ENCODE data around the gene EDN2. TPM values are rescaled to one million over a fixed set of nuclear protein-coding genes. Genes with fewer than 3 reads are reported as not detected.

EDN2 gene
- total RNA-seq, 1 experiment from 2014 or later: not detected

- Histone ChIP-seq H3K9me3 (ENCODE audit: low read depth, low read length, poor library complexity, severe bottlenecking) (no peaks in the 10 kb centered on the region), H3K36me3 (ENCODE audit: insufficient read depth, low read length, poor library complexity, severe bottlenecking) (no peaks in the 10 kb centered on the region), H3K4me3 (ENCODE audit: low read depth, low read length, poor library complexity, severe bottlenecking) (no peak overlapping the region), H3K27me3 (replicated peaks; ENCODE audit: insufficient read depth, low read depth, low read length, poor library complexity) (no peaks in the 10 kb centered on the region), H3K4me1 (ENCODE audit: insufficient read depth, low read length, poor library complexity, severe bottlenecking) (peaks cover 42% of the 10 kb centered on the region), H3K27ac (ENCODE audit: low read depth, low read length, poor library complexity, severe bottlenecking) (no peak overlapping the region)
- ChIA-PET POLR2A (ENCODE audit: low non-redundant PET) (no interaction called here), CTCF (no interaction called here)
- intact Hi-C loops (cut with micrococcal nuclease; ENCODE audit: unreplicated experiment): no loop called here
- no peak for TF ChIP-seq EZH2 (IDR thresholded peaks at IDR 0.05; ENCODE audit: borderline replicate concordance, low read depth, low read length, poor library complexity, severe bottlenecking)
- TF ChIP-seq CTCF (conservative IDR thresholded peaks at IDR 0.05; ENCODE audit: low read depth, low read length): no peak
- DNase-seq (ENCODE audit: low spot score): no peak
- BruUV-seq (replicated peaks): no TSS peak
Observed at GRCh38 chr1:41486371-41487125, 2.1 kb upstream of the EDN2 start.

- no peaks in the 10 kb centered on the region for H3K27me3 ChIP-seq (replicated peaks; ENCODE audit: insufficient read depth, low read depth, low read length, poor library complexity)
- no peaks in the 10 kb centered on the region for H3K9me3 ChIP-seq (ENCODE audit: low read depth, low read length, poor library complexity, severe bottlenecking)
- TF ChIP-seq EZH2 (IDR thresholded peaks at IDR 0.05; ENCODE audit: borderline replicate concordance, low read depth, low read length, poor library complexity, severe bottlenecking) (no peak), CTCF (conservative IDR thresholded peaks at IDR 0.05; ENCODE audit: low read depth, low read length) (no peak)
- H3K4me3 ChIP-seq (ENCODE audit: low read depth, low read length, poor library complexity, severe bottlenecking): no peak overlapping the region
- H3K4me1 ChIP-seq (ENCODE audit: insufficient read depth, low read length, poor library complexity, severe bottlenecking): peaks cover 42% of the 10 kb centered on the region
- no TSS peak for BruUV-seq (replicated peaks)
- H3K36me3 ChIP-seq (ENCODE audit: insufficient read depth, low read length, poor library complexity, severe bottlenecking): no peaks in the 10 kb centered on the region
- no peak overlapping the region for H3K27ac ChIP-seq (ENCODE audit: low read depth, low read length, poor library complexity, severe bottlenecking)
- ChIA-PET POLR2A (ENCODE audit: low non-redundant PET) (no interaction called here), CTCF (no interaction called here)
- no peak for DNase-seq (ENCODE audit: low spot score)
- intact Hi-C loops (cut with micrococcal nuclease; ENCODE audit: unreplicated experiment): no loop called here
Observed at GRCh38 chr1:41486053-41486370, 1.5 kb upstream of the EDN2 start.

- no peaks in the 10 kb centered on the region for H3K9me3 ChIP-seq (ENCODE audit: low read depth, low read length, poor library complexity, severe bottlenecking)
- ChIA-PET POLR2A (ENCODE audit: low non-redundant PET) (no interaction called here), CTCF (no interaction called here)
- no peak overlapping the region for H3K27ac ChIP-seq (ENCODE audit: low read depth, low read length, poor library complexity, severe bottlenecking)
- no TSS peak for BruUV-seq (replicated peaks)
- no peaks in the 10 kb centered on the region for H3K27me3 ChIP-seq (replicated peaks; ENCODE audit: insufficient read depth, low read depth, low read length, poor library complexity)
- no peaks in the 10 kb centered on the region for H3K36me3 ChIP-seq (ENCODE audit: insufficient read depth, low read length, poor library complexity, severe bottlenecking)
- no peak for TF ChIP-seq EZH2 (IDR thresholded peaks at IDR 0.05; ENCODE audit: borderline replicate concordance, low read depth, low read length, poor library complexity, severe bottlenecking)
- TF ChIP-seq CTCF (conservative IDR thresholded peaks at IDR 0.05; ENCODE audit: low read depth, low read length): no peak
- intact Hi-C loops (cut with micrococcal nuclease; ENCODE audit: unreplicated experiment): no loop called here
- no peak for DNase-seq (ENCODE audit: low spot score)
- peaks cover 42% of the 10 kb centered on the region for H3K4me1 ChIP-seq (ENCODE audit: insufficient read depth, low read length, poor library complexity, severe bottlenecking)
- no peak overlapping the region for H3K4me3 ChIP-seq (ENCODE audit: low read depth, low read length, poor library complexity, severe bottlenecking)
Observed at GRCh38 chr1:41485605-41486004, 1.1 kb upstream of the EDN2 start.
